Measurements from ENCODE around the gene METTL26.

DNA sequence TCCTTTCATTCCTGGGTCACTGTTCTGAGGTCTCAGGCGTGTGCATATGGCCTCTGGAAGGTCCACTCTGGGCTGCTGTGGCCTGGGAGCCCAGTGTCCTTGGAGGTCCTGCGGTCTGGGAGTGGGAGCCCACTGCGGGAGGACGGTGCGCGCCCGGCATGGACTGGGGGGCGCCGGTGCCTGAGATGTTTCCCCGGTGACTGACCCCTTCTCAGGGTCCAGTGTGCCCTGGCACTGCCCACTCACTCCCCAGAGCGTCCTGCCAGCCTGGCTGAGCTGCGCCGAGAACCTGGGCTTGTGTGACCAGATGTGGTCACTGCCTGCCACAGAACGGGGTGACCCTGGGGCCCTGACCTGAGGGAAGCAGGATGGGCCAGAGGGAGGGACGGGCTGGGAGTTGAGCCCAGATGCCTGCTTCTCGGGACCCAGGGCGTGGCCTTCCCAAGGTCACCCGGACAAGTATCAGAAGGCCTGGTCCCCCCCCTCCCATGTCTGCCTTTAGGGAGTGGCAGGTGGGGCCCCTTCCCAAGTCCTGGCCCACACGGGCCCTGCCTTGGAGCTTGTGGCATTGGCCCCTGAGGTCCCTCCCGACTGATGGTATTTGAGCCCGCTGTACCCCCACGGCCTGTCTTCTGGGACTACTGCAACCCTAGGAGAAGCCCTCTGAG lies 38.2 kb upstream of the METTL26 start:
- TF ChIP-seq, protein P1, sequence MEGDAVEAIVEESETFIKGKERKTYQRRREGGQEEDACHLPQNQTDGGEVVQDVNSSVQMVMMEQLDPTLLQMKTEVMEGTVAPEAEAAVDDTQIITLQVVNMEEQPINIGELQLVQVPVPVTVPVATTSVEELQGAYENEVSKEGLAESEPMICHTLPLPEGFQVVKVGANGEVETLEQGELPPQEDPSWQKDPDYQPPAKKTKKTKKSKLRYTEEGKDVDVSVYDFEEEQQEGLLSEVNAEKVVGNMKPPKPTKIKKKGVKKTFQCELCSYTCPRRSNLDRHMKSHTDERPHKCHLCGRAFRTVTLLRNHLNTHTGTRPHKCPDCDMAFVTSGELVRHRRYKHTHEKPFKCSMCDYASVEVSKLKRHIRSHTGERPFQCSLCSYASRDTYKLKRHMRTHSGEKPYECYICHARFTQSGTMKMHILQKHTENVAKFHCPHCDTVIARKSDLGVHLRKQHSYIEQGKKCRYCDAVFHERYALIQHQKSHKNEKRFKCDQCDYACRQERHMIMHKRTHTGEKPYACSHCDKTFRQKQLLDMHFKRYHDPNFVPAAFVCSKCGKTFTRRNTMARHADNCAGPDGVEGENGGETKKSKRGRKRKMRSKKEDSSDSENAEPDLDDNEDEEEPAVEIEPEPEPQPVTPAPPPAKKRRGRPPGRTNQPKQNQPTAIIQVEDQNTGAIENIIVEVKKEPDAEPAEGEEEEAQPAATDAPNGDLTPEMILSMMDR (IDR thresholded peaks at IDR 0.05; ENCODE audit: low read depth, low read length, missing input control): no peak
- TF ChIP-seq FOXA1 (IDR thresholded peaks at IDR 0.05) (no peak), HNF4A (conservative IDR thresholded peaks at IDR 0.05) (no peak), GABPA (IDR thresholded peaks at IDR 0.05 in 1 of 2, conservative IDR thresholded peaks at IDR 0.05 in 1 of 2) (no peak), JUND (IDR thresholded peaks at IDR 0.05) (no peak), RAD21 (IDR thresholded peaks at IDR 0.05) (no peak), YY1 (IDR thresholded peaks at IDR 0.05) (no peak), NR2F2 (IDR thresholded peaks at IDR 0.05) (no peak)
- TF ChIP-seq, protein P2, sequence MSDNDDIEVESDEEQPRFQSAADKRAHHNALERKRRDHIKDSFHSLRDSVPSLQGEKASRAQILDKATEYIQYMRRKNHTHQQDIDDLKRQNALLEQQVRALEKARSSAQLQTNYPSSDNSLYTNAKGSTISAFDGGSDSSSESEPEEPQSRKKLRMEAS (IDR thresholded peaks at IDR 0.05): no peak
- TF ChIP-seq, protein P3, sequence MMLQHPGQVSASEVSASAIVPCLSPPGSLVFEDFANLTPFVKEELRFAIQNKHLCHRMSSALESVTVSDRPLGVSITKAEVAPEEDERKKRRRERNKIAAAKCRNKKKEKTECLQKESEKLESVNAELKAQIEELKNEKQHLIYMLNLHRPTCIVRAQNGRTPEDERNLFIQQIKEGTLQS (IDR thresholded peaks at IDR 0.05): no peak
- TF ChIP-seq, protein P4, sequence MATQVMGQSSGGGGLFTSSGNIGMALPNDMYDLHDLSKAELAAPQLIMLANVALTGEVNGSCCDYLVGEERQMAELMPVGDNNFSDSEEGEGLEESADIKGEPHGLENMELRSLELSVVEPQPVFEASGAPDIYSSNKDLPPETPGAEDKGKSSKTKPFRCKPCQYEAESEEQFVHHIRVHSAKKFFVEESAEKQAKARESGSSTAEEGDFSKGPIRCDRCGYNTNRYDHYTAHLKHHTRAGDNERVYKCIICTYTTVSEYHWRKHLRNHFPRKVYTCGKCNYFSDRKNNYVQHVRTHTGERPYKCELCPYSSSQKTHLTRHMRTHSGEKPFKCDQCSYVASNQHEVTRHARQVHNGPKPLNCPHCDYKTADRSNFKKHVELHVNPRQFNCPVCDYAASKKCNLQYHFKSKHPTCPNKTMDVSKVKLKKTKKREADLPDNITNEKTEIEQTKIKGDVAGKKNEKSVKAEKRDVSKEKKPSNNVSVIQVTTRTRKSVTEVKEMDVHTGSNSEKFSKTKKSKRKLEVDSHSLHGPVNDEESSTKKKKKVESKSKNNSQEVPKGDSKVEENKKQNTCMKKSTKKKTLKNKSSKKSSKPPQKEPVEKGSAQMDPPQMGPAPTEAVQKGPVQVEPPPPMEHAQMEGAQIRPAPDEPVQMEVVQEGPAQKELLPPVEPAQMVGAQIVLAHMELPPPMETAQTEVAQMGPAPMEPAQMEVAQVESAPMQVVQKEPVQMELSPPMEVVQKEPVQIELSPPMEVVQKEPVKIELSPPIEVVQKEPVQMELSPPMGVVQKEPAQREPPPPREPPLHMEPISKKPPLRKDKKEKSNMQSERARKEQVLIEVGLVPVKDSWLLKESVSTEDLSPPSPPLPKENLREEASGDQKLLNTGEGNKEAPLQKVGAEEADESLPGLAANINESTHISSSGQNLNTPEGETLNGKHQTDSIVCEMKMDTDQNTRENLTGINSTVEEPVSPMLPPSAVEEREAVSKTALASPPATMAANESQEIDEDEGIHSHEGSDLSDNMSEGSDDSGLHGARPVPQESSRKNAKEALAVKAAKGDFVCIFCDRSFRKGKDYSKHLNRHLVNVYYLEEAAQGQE (IDR thresholded peaks at IDR 0.05): no peak
- TF ChIP-seq, protein P5, sequence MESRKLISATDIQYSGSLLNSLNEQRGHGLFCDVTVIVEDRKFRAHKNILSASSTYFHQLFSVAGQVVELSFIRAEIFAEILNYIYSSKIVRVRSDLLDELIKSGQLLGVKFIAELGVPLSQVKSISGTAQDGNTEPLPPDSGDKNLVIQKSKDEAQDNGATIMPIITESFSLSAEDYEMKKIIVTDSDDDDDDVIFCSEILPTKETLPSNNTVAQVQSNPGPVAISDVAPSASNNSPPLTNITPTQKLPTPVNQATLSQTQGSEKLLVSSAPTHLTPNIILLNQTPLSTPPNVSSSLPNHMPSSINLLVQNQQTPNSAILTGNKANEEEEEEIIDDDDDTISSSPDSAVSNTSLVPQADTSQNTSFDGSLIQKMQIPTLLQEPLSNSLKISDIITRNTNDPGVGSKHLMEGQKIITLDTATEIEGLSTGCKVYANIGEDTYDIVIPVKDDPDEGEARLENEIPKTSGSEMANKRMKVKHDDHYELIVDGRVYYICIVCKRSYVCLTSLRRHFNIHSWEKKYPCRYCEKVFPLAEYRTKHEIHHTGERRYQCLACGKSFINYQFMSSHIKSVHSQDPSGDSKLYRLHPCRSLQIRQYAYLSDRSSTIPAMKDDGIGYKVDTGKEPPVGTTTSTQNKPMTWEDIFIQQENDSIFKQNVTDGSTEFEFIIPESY (IDR thresholded peaks at IDR 0.05): no peak
